Activated CD8-positive, alpha-beta T cell treated with anti-CD3 and anti-CD28 coated beads for 36 hours (primary cell): ENCODE data around the gene MSANTD3. TPM values are rescaled to one million over a fixed set of nuclear protein-coding genes. Genes with fewer than 3 reads are reported as not detected.
"Not testable (repeated sequence)": the region's sequence is repeated elsewhere in the genome, so short reads cannot be mapped to it uniquely, and the experiment has no call there.

Source experiments
- ATAC-seq: fragments of 200-7000 bp; cut with Tn5 transposase; one replicate; pipeline ENCODE4 v1.10.0; 2021; ENCODE audit warnings: mild to moderate bottlenecking, moderate library complexity
- CTCF ChIA-PET: fragments of 350-600 bp; sonication (Branson Sonifier 250); formaldehyde crosslinking; loops from one replicate; lab custom pipeline; 2021; ENCODE audit warnings: antibody characterized with exemption; lab: Charles Lee
- POLR2A ChIA-PET: fragments of 350-600 bp; sonication (Branson Sonifier 250); formaldehyde crosslinking; loops from one replicate; lab custom pipeline; 2021; ENCODE audit warnings: antibody characterized with exemption; lab: Charles Lee
- DNase-seq: peaks from one replicate; pipeline ENCODE4 v3.0.0-alpha.2; 2020
- H3K27ac Mint-ChIP-seq: one replicate; pipeline ENCODE4 v1.8.0; 2021; ENCODE audit warnings: mild to moderate bottlenecking, mixed read lengths
- H3K27me3 Mint-ChIP-seq: one replicate; pipeline ENCODE4 v1.8.0; 2021; ENCODE audit warnings: mixed read lengths
- H3K36me3 Mint-ChIP-seq: one replicate; pipeline ENCODE4 v1.8.0; 2021; ENCODE audit warnings: low read depth, mixed read lengths
- H3K4me1 Mint-ChIP-seq: one replicate; pipeline ENCODE4 v1.8.0; 2021; ENCODE audit warnings: low read depth, mixed read lengths
- H3K4me3 Mint-ChIP-seq: one replicate; pipeline ENCODE4 v1.8.0; 2021; ENCODE audit warnings: mild to moderate bottlenecking, moderate library complexity, mixed read lengths
- H3K9me3 Mint-ChIP-seq: one replicate; pipeline ENCODE4 v1.8.0; 2021; ENCODE audit warnings: mixed read lengths
- intact Hi-C: fragments of 100-400 bp; cut with micrococcal nuclease; formaldehyde crosslinking; loops from one replicate; pipeline ENCODE4 v1.10.0; 2022
- total RNA-seq, 2 experiments: library from RNA; stranded (reverse); gene quantifications; one replicate each; pipeline ENCODE4 v1.2.3, GENCODE V29; 2021
- TF ChIP-seq, protein P1 (sequence below): fragments of 200-600 bp; IDR thresholded peaks from one replicate; pipeline ENCODE4 v1.8.0; 2022; ENCODE audit warnings: antibody characterized with exemption, mild to moderate bottlenecking

Gene MSANTD3, protein sequence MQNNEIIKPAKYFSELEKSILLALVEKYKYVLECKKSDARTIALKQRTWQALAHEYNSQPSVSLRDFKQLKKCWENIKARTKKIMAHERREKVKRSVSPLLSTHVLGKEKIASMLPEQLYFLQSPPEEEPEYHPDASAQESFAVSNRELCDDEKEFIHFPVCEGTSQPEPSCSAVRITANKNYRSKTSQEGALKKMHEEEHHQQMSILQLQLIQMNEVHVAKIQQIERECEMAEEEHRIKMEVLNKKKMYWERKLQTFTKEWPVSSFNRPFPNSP
- 10 to 100 TPM; 13.3 to 14.6 TPM for total RNA-seq

DNA sequence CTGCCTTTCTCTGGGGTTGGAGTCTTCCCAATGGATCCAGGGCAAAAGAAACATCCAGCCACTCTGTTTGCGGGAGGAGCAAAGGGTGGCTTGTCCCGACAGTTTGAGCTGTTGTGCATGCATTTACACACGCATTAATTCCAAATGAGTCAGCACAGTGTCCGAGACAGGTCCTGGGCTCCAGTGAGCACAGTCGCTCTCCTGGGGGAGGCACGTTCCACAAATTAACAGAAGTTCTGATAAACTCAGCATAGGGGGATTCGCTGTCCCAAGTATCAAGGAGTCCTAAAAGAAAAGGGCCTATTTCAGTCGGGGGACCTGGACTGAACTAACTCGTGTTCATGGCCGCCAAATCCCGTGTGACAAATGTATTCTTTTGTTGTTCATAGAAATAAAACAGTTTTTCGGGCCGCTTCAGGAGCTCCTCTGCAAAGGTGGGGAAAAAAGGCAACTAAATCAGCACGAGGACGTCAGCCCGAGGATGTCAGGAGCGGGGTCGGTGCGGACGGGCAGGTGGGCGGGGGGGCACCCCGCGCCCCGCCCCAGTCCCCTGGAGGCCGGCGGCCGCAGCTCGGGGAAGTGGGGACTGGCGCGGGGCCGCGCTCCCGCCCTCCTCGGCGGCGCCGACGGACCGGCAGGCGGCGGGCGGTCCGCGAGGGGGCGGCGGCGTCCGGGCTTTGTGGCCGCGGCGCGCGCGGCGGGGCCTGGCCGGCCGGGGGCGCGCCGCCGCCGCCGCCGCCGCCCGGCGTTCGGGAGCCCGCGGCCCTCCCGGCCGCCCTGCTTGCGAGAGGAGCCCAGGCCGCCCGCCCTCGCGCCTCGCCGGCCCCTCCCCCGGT, at the start of gene MSANTD3:
Gene MSANTD3 (plus strand): TSS at position 614 of the 836 bp plus-strand sequence. CDS start 14,796 bp downstream, outside the sequence.
- ATAC-seq (peak; percentile 80), DNase-seq (peak; percentile 57)
- TF ChIP-seq, protein P1, sequence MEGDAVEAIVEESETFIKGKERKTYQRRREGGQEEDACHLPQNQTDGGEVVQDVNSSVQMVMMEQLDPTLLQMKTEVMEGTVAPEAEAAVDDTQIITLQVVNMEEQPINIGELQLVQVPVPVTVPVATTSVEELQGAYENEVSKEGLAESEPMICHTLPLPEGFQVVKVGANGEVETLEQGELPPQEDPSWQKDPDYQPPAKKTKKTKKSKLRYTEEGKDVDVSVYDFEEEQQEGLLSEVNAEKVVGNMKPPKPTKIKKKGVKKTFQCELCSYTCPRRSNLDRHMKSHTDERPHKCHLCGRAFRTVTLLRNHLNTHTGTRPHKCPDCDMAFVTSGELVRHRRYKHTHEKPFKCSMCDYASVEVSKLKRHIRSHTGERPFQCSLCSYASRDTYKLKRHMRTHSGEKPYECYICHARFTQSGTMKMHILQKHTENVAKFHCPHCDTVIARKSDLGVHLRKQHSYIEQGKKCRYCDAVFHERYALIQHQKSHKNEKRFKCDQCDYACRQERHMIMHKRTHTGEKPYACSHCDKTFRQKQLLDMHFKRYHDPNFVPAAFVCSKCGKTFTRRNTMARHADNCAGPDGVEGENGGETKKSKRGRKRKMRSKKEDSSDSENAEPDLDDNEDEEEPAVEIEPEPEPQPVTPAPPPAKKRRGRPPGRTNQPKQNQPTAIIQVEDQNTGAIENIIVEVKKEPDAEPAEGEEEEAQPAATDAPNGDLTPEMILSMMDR = no peak
- intact Hi-C loops = no loop called here
- H3K27me3 Mint-ChIP-seq = peaks cover 3% of the 10 kb centered on the region
- CTCF ChIA-PET = interaction anchor here (0.9 to 4.4 kb wide), 4 partner anchors 9 to 74 kb away, joined by 3 to 32 read pairs (median 4); partner anchors contain the start of gene TEX10
- no peaks in the 10 kb centered on the region for H3K36me3 Mint-ChIP-seq
- peak within 1 kb of the TSS; percentile 89 for H3K4me3 Mint-ChIP-seq
- H3K4me1 Mint-ChIP-seq = peaks cover 33% of the 10 kb centered on the region
- H3K9me3 Mint-ChIP-seq = no peaks in the 10 kb centered on the region
- POLR2A ChIA-PET = interaction anchor here (1.0 to 1.3 kb wide), 6 partner anchors 9 to 94 kb away, joined by 3 to 4 read pairs (median 4); partner anchors contain the start of gene TEX10
- peak within 1 kb of the TSS; percentile 95 for H3K27ac Mint-ChIP-seq

DNA sequence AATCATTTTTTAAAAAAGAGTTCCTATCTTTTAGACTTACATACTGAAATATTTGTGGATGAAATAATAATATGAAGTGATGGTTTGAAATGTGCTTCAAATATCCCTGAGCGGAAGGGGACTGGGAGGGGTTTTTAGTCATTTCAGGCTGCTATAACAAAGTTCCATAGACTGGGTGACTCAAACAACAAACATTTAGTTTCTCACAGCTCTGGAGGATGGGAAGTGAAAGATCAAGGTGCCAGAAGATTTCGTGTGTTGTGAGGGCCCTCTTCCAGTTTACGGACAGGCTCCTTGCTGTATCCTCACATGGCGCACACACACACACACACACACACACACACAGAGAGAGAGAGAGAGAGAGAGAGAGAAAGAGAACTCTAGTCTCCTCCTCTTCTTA, 47.1 kb upstream of the MSANTD3 start:
- no peak overlapping the region for H3K4me3 Mint-ChIP-seq
- H3K4me1 Mint-ChIP-seq = no peaks in the 10 kb centered on the region
- CTCF ChIA-PET = no interaction called here
- ATAC-seq = no peak
- intact Hi-C loops = no loop called here
- TF ChIP-seq, protein P1 = no peak
- H3K27me3 Mint-ChIP-seq = no peaks in the 10 kb centered on the region
- POLR2A ChIA-PET = interaction anchor here (0.6 kb wide), 1 partner anchor 166 kb away, joined by 3 read pairs; no protein-coding TSS in a partner anchor
- H3K9me3 Mint-ChIP-seq = peaks cover 10% of the 10 kb centered on the region
- no peak overlapping the region for H3K27ac Mint-ChIP-seq
- H3K36me3 Mint-ChIP-seq = peaks cover 5% of the 10 kb centered on the region
- no peak for DNase-seq

DNA sequence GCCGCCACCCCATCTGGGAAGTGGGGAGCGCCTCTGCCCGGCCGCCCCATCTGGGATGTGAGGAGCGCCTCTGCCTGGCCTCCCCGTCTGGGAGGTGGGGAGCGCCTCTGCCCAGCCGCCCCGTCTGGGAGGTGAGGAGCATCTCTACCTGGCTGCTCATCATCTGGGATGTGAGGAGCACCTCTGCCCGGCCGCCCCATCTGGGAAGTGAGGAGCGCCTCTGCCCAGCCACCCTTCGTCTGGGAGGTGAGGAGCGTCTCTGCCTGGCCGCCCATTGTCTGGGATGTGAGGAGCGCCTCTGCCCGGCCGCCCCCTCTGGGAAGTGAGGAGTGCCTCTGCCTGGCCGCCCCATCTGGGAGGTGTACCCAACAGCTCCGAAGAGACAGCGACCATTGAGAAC, 34.0 kb upstream of the MSANTD3 start:
- H3K9me3 Mint-ChIP-seq, intact Hi-C loops, CTCF ChIA-PET, DNase-seq, H3K27me3 Mint-ChIP-seq, ATAC-seq, H3K4me3 Mint-ChIP-seq, H3K36me3 Mint-ChIP-seq, H3K27ac Mint-ChIP-seq, POLR2A ChIA-PET, H3K4me1 Mint-ChIP-seq: not testable (repeated sequence)

DNA sequence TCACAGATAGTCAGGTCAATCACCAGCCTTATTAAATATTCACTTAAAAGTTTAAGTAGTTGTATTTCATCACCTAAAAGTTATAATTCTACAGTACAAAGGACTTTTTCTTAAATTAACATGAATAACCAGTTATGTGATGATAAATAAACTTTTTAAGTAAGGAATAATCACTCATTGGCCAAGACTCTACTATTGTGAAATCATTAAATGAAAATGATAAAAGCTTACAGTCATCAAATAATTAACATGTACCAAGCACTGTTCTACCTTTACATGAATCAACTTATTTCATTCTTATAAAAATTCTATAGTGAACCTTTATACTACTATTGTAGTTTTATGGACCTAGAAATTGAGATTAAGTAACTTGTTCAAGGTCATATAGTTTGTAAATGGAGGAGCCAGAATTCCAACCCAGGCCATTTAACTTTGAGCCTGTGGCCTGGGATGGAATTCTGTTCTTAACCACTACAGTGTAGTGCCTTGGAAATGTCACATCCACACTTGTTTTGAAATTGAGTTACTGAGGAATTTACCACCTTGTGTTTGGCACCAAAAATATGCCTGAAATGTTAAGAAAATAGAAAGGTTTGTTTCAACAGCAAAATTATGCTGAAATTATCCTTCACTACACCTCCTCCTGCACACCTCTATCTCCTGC, 32.8 kb upstream of the MSANTD3 start:
- POLR2A ChIA-PET = no interaction called here
- DNase-seq (no peak), ATAC-seq (no peak)
- Mint-ChIP-seq H3K9me3 (peaks cover 3% of the 10 kb centered on the region), H3K4me1 (no peaks in the 10 kb centered on the region), H3K36me3 (peaks cover 7% of the 10 kb centered on the region), H3K27ac (no peak overlapping the region), H3K4me3 (no peak overlapping the region), H3K27me3 (no peaks in the 10 kb centered on the region)
- CTCF ChIA-PET = no interaction called here
- TF ChIP-seq, protein P1 = no peak
- intact Hi-C loops = no loop called here

DNA sequence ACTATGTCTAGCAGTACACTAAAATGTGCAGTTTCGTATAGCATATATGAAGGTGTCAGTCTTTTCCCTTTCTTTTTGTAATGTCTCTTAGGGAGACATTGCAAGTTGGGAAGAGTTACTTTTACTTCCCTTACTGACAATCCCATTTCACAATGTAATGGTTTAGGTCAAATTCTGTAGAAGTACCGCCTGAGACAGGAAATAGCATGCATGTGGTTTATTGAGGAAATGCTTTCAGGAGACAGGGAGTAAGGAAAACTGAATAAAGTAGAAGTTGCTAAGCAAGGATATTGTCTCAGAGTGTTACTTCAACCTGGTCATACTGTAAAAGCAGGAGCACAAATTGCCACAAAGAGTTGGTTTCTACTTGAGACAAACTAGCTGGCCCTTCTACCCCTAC, 32.1 kb upstream of the MSANTD3 start:
- intact Hi-C loops = no loop called here
- DNase-seq (no peak), ATAC-seq (no peak)
- peaks cover 7% of the 10 kb centered on the region for H3K36me3 Mint-ChIP-seq
- no peak overlapping the region for H3K27ac Mint-ChIP-seq
- no peaks in the 10 kb centered on the region for H3K27me3 Mint-ChIP-seq
- CTCF ChIA-PET = interaction anchor here (1.0 kb wide), 1 partner anchor 11 kb away, joined by 3 read pairs; no protein-coding TSS in a partner anchor
- no peaks in the 10 kb centered on the region for H3K4me1 Mint-ChIP-seq
- POLR2A ChIA-PET = no interaction called here
- H3K9me3 Mint-ChIP-seq = peaks cover 3% of the 10 kb centered on the region
- no peak overlapping the region for H3K4me3 Mint-ChIP-seq
- TF ChIP-seq, protein P1 = no peak
